ENCODE measurements around the gene GLRX5.

DNA sequence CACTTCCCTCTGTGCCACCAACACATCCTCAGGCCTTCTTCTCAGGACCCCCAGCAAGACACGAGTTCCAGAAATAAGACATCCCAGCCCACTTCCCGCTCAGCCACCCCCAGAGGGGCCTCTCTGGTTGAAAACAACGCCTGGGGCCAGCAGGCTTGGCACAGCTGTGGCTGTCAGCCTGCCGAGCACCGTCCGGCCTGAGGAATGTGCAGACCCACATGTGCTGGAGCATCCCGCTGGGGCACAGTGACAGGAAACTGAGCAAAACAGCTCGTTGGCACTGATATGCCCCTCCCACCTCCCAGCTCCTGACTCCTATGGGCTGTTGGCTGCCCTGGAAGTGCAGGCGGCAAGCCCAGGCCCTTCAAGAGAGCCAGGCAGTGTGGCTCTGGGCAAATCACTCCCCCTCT lies 19.8 kb upstream of the GLRX5 start:
- TF ChIP-seq, protein P1, sequence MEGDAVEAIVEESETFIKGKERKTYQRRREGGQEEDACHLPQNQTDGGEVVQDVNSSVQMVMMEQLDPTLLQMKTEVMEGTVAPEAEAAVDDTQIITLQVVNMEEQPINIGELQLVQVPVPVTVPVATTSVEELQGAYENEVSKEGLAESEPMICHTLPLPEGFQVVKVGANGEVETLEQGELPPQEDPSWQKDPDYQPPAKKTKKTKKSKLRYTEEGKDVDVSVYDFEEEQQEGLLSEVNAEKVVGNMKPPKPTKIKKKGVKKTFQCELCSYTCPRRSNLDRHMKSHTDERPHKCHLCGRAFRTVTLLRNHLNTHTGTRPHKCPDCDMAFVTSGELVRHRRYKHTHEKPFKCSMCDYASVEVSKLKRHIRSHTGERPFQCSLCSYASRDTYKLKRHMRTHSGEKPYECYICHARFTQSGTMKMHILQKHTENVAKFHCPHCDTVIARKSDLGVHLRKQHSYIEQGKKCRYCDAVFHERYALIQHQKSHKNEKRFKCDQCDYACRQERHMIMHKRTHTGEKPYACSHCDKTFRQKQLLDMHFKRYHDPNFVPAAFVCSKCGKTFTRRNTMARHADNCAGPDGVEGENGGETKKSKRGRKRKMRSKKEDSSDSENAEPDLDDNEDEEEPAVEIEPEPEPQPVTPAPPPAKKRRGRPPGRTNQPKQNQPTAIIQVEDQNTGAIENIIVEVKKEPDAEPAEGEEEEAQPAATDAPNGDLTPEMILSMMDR (IDR thresholded peaks at IDR 0.05) = no peak
- TF ChIP-seq POLR2A (IDR thresholded peaks at IDR 0.05) = no peak
